Measurements from ENCODE around the gene CTNNA3. TPM values are rescaled to one million over a fixed set of nuclear protein-coding genes. Genes with fewer than 3 reads are reported as not detected.
"Not testable (repeated sequence)": the region's sequence is repeated elsewhere in the genome, so short reads cannot be mapped to it uniquely, and the experiment has no call there.

The CTNNA3 gene
- 0.07 TPM in 1 of 2 replicates, not detected in the other for total RNA-seq (2014; rRNA removed; shearing (Covaris generic); ENCODE audit: low replicate concordance)

- Histone ChIP-seq H3K4me3 (ENCODE audit: low read length) (peak within 1 kb of the TSS; percentile 18; the same call in 1 of the 2 replicates), H3K27me3 (ENCODE audit: low read length) (no peaks in the 10 kb centered on the region; the same call in 1 of the 2 replicates), H3K9me2 (replicated peaks; ENCODE audit: insufficient read depth, low read length) (no peaks in the 10 kb centered on the region), H3K9ac (ENCODE audit: low read length) (no peak within 1 kb of the TSS), H3K36me3 (ENCODE audit: insufficient read depth, low read length) (no peaks in the 10 kb centered on the region), H3K27ac (ENCODE audit: low read length) (no peak within 1 kb of the TSS), H3K4me1 (ENCODE audit: low read length) (peaks cover 17% of the 10 kb centered on the region), H3K79me2 (ENCODE audit: low read length) (no peaks in the 10 kb centered on the region), H3K9me3 (ENCODE audit: low read length) (no peaks in the 10 kb centered on the region), H3K4me2 (ENCODE audit: low read depth, low read length, poor library complexity, severe bottlenecking) (peak within 1 kb of the TSS; percentile 7), H4K20me1 (ENCODE audit: insufficient read depth, low read depth, low read length) (no peaks in the 10 kb centered on the region), H2AFZ (ENCODE audit: low read length) (no peak within 1 kb of the TSS)
- DNase-seq: no peak
Measured at GRCh38 chr10:67696029-67696428, at the start of gene CTNNA3. CTNNA3 (minus strand) TSS chr10:67696195.

DNA sequence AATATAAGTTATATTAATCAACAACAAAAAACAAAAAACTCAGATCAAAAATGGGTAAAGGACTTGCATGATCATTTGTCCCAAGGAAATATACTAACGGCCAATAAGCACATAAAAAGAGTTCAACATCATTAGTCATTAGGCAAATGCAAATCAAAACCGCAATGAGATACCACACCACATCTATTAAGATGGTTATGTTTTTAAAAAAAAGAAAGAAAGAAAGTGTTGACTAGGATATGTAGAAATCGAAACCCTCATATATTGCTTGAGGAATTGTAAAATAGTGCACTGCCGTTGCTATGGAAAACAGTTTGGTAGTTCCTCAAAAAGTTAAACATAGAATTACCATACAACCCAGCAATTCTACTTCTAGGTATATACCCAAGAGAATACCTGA lies 39.4 kb upstream of the CTNNA3 start:
- Histone ChIP-seq H3K79me2 (ENCODE audit: low read length) (no peaks in the 10 kb centered on the region), H3K27me3 (ENCODE audit: low read length) (no peaks in the 10 kb centered on the region), H3K9me2 (replicated peaks; ENCODE audit: insufficient read depth, low read length) (no peaks in the 10 kb centered on the region), H4K20me1 (ENCODE audit: insufficient read depth, low read depth, low read length) (no peaks in the 10 kb centered on the region), H3K4me3 (ENCODE audit: low read length) (no peak overlapping the region), H3K36me3 (ENCODE audit: insufficient read depth, low read length) (no peaks in the 10 kb centered on the region), H3K4me2 (ENCODE audit: low read depth, low read length, poor library complexity, severe bottlenecking) (peak overlapping the region; percentile 23), H2AFZ (ENCODE audit: low read length) (no peak overlapping the region), H3K27ac (ENCODE audit: low read length) (no peak overlapping the region), H3K4me1 (ENCODE audit: low read length) (peaks cover 10% of the 10 kb centered on the region), H3K9ac (ENCODE audit: low read length) (no peak overlapping the region), H3K9me3 (ENCODE audit: low read length) (no peaks in the 10 kb centered on the region)
- DNase-seq: peak; percentile 45

DNA sequence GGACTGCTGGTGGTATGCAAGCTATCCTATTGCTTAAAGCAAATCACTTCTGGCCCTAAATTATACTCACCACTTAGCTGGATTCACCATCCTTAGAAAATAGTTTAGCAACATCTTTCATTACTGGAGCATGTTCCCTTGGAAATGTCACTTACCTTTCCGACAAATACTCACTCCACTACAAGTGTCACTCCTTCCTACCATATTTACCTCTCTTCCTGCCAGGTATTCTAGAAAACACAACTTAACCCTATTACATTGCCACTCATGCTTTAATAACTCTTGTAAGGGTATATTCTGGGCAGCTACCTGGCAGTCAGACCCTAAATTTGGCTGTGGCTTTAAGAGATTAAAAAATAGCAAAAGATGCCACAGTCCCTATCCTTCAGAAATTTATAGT lies 37.5 kb upstream of the CTNNA3 start:
- H3K27me3 ChIP-seq (ENCODE audit: low read length): no peaks in the 10 kb centered on the region
- no peak overlapping the region for H3K27ac ChIP-seq (ENCODE audit: low read length)
- H3K9ac ChIP-seq (ENCODE audit: low read length): no peak overlapping the region
- H3K4me1 ChIP-seq (ENCODE audit: low read length): peaks cover 10% of the 10 kb centered on the region
- DNase-seq: no peak
- no peaks in the 10 kb centered on the region for H3K79me2 ChIP-seq (ENCODE audit: low read length)
- H2AFZ ChIP-seq (ENCODE audit: low read length): no peak overlapping the region
- no peaks in the 10 kb centered on the region for H3K36me3 ChIP-seq (ENCODE audit: insufficient read depth, low read length)
- no peak overlapping the region for H3K4me2 ChIP-seq (ENCODE audit: low read depth, low read length, poor library complexity, severe bottlenecking)
- H4K20me1 ChIP-seq (ENCODE audit: insufficient read depth, low read depth, low read length): no peaks in the 10 kb centered on the region
- H3K9me2 ChIP-seq (replicated peaks; ENCODE audit: insufficient read depth, low read length): no peaks in the 10 kb centered on the region
- H3K4me3 ChIP-seq (ENCODE audit: low read length): no peak overlapping the region
- no peaks in the 10 kb centered on the region for H3K9me3 ChIP-seq (ENCODE audit: low read length)

GRCh38 chr10:67725567-67725966 lies 29.6 kb upstream of the CTNNA3 start:
- H3K9ac ChIP-seq (ENCODE audit: low read length): no peak overlapping the region
- no peaks in the 10 kb centered on the region for H3K79me2 ChIP-seq (ENCODE audit: low read length)
- no peaks in the 10 kb centered on the region for H3K36me3 ChIP-seq (ENCODE audit: insufficient read depth, low read length)
- no peak overlapping the region for H2AFZ ChIP-seq (ENCODE audit: low read length)
- no peak overlapping the region for H3K27ac ChIP-seq (ENCODE audit: low read length)
- no peak overlapping the region for H3K4me2 ChIP-seq (ENCODE audit: low read depth, low read length, poor library complexity, severe bottlenecking)
- H3K9me3 ChIP-seq (ENCODE audit: low read length): no peaks in the 10 kb centered on the region
- H3K4me3 ChIP-seq (ENCODE audit: low read length): no peak overlapping the region
- H3K27me3 ChIP-seq (ENCODE audit: low read length): no peaks in the 10 kb centered on the region
- DNase-seq: no peak
- H3K9me2 ChIP-seq (replicated peaks; ENCODE audit: insufficient read depth, low read length): no peaks in the 10 kb centered on the region
- no peaks in the 10 kb centered on the region for H3K4me1 ChIP-seq (ENCODE audit: low read length)
- no peaks in the 10 kb centered on the region for H4K20me1 ChIP-seq (ENCODE audit: insufficient read depth, low read depth, low read length)

GRCh38 chr10:67723601-67724000 lies 27.6 kb upstream of the CTNNA3 start:
- H2AFZ ChIP-seq (ENCODE audit: low read length): no peak overlapping the region
- no peak overlapping the region for H3K9ac ChIP-seq (ENCODE audit: low read length)
- H3K4me2 ChIP-seq (ENCODE audit: low read depth, low read length, poor library complexity, severe bottlenecking): no peak overlapping the region
- no peaks in the 10 kb centered on the region for H3K27me3 ChIP-seq (ENCODE audit: low read length)
- no peak overlapping the region for H3K4me3 ChIP-seq (ENCODE audit: low read length)
- H3K9me2 ChIP-seq (replicated peaks; ENCODE audit: insufficient read depth, low read length): no peaks in the 10 kb centered on the region
- H3K9me3 ChIP-seq (ENCODE audit: low read length): no peaks in the 10 kb centered on the region
- no peaks in the 10 kb centered on the region for H3K36me3 ChIP-seq (ENCODE audit: insufficient read depth, low read length)
- H3K79me2 ChIP-seq (ENCODE audit: low read length): no peaks in the 10 kb centered on the region
- H3K4me1 ChIP-seq (ENCODE audit: low read length): no peaks in the 10 kb centered on the region
- H4K20me1 ChIP-seq (ENCODE audit: insufficient read depth, low read depth, low read length): no peaks in the 10 kb centered on the region
- H3K27ac ChIP-seq (ENCODE audit: low read length): no peak overlapping the region
- DNase-seq: no peak

GRCh38 chr10:67722113-67722512 lies 26.1 kb upstream of the CTNNA3 start:
- no peaks in the 10 kb centered on the region for H4K20me1 ChIP-seq (ENCODE audit: insufficient read depth, low read depth, low read length)
- no peak overlapping the region for H3K9ac ChIP-seq (ENCODE audit: low read length)
- H3K27ac ChIP-seq (ENCODE audit: low read length): no peak overlapping the region
- H2AFZ ChIP-seq (ENCODE audit: low read length): no peak overlapping the region
- H3K4me1 ChIP-seq (ENCODE audit: low read length): no peaks in the 10 kb centered on the region
- no peaks in the 10 kb centered on the region for H3K9me2 ChIP-seq (replicated peaks; ENCODE audit: insufficient read depth, low read length)
- no peak overlapping the region for H3K4me3 ChIP-seq (ENCODE audit: low read length)
- H3K36me3 ChIP-seq (ENCODE audit: insufficient read depth, low read length): no peaks in the 10 kb centered on the region
- H3K79me2 ChIP-seq (ENCODE audit: low read length): no peaks in the 10 kb centered on the region
- H3K27me3 ChIP-seq (ENCODE audit: low read length): no peaks in the 10 kb centered on the region
- H3K4me2 ChIP-seq (ENCODE audit: low read depth, low read length, poor library complexity, severe bottlenecking): no peak overlapping the region
- no peak for DNase-seq
- no peaks in the 10 kb centered on the region for H3K9me3 ChIP-seq (ENCODE audit: low read length)

- not testable (repeated sequence) for H3K9ac ChIP-seq (ENCODE audit: low read length); H3K79me2 ChIP-seq (ENCODE audit: low read length); H3K4me1 ChIP-seq (ENCODE audit: low read length); H3K9me3 ChIP-seq (ENCODE audit: low read length); H3K36me3 ChIP-seq (ENCODE audit: insufficient read depth, low read length); H3K27me3 ChIP-seq (ENCODE audit: low read length); H3K27ac ChIP-seq (ENCODE audit: low read length); DNase-seq; H3K4me2 ChIP-seq (ENCODE audit: low read depth, low read length, poor library complexity, severe bottlenecking); H3K4me3 ChIP-seq (ENCODE audit: low read length); H2AFZ ChIP-seq (ENCODE audit: low read length); H3K9me2 ChIP-seq (replicated peaks; ENCODE audit: insufficient read depth, low read length); H4K20me1 ChIP-seq (ENCODE audit: insufficient read depth, low read depth, low read length)
Measured at GRCh38 chr10:67716455-67716854, 20.5 kb upstream of the CTNNA3 start.

- H3K4me3 ChIP-seq (ENCODE audit: low read length): no peak overlapping the region
- no peaks in the 10 kb centered on the region for H3K79me2 ChIP-seq (ENCODE audit: low read length)
- H3K9me2 ChIP-seq (replicated peaks; ENCODE audit: insufficient read depth, low read length): no peaks in the 10 kb centered on the region
- no peaks in the 10 kb centered on the region for H3K36me3 ChIP-seq (ENCODE audit: insufficient read depth, low read length)
- no peak for DNase-seq
- H3K9me3 ChIP-seq (ENCODE audit: low read length): no peaks in the 10 kb centered on the region
- H4K20me1 ChIP-seq (ENCODE audit: insufficient read depth, low read depth, low read length): no peaks in the 10 kb centered on the region
- no peak overlapping the region for H3K9ac ChIP-seq (ENCODE audit: low read length)
- no peaks in the 10 kb centered on the region for H3K27me3 ChIP-seq (ENCODE audit: low read length)
- no peak overlapping the region for H3K4me2 ChIP-seq (ENCODE audit: low read depth, low read length, poor library complexity, severe bottlenecking)
- H3K4me1 ChIP-seq (ENCODE audit: low read length): no peaks in the 10 kb centered on the region
- H3K27ac ChIP-seq (ENCODE audit: low read length): no peak overlapping the region
- no peak overlapping the region for H2AFZ ChIP-seq (ENCODE audit: low read length)
Measured at GRCh38 chr10:67705921-67706320, 9.9 kb upstream of the CTNNA3 start.

Data from Karpas-422 (cell line).